ENCODE results near the gene CDRT15L2.
"Not testable (repeated sequence)": the region's sequence is repeated elsewhere in the genome, so short reads cannot be mapped to it uniquely, and the experiment has no call there.

- TF ChIP-seq EZH2 (IDR thresholded peaks at IDR 0.05; ENCODE audit: insufficient read depth, poor library complexity, severe bottlenecking); EZH2phosphoT487 (IDR thresholded peaks at IDR 0.05; ENCODE audit: insufficient read depth, low read depth): not testable (repeated sequence)
Observed at GRCh38 chr17:20573216-20573615, 6.3 kb upstream of the CDRT15L2 start.

Measured in GM23248 (cell line).